Tibial artery (tissue), 4 donors: ENCODE results near the gene UPP1.

Experiments
- DNase-seq, 2 donors: peaks; one replicate each; pipeline ENCODE4 v3.0.0-alpha.2; 2019
- H3K27ac ChIP-seq, 2 donors: fragments of 200-600 bp; sonication (generic) in 1 of 2; 1 replicate in 1 of 2; 2 replicates in 1 of 2; pipeline ENCODE4 v1.5.1; 2018 to 2019; ENCODE audit warnings: mild to moderate bottlenecking in 1 of 2
- H3K27me3 ChIP-seq, 2 donors: fragments of 200-600 bp; sonication (generic) in 1 of 2; one replicate each; pipeline versions ENCODE4 v1.5.1 to v1.6.0; 2016 to 2019
- H3K36me3 ChIP-seq, 3 donors: fragments of 200-600 bp; sonication (generic) in 2 of 3; one replicate each; pipeline ENCODE4 v1.5.1; 2016 to 2019; ENCODE audit warnings: mild to moderate bottlenecking in 2 of 3
- H3K4me1 ChIP-seq, 4 donors: fragments of 200-600 bp; sonication (generic) in 2 of 4; 1 replicate in 3 of 4; 2 replicates in 1 of 4; pipeline ENCODE4 v1.5.1; 2016 to 2019
- H3K4me3 ChIP-seq, 2 donors: fragments of 200-600 bp; sonication (generic) in 1 of 2; 1 replicate in 1 of 2; 2 replicates in 1 of 2; pipeline ENCODE4 v1.5.1; 2018 to 2019; ENCODE audit warnings: mild to moderate bottlenecking in 2 of 2
- H3K9me3 ChIP-seq, 3 donors: fragments of 200-600 bp; sonication (generic) in 1 of 3; one replicate each; pipeline ENCODE4 v1.5.1; 2016 to 2019
- CTCF ChIP-seq, 2 experiments: fragments of 200-600 bp in 1 of 2; fragments of 450-650 bp in 1 of 2; IDR thresholded peaks; one replicate each; pipeline ENCODE4 v1.5.1; 2017 to 2019; ENCODE audit warnings: antibody characterized with exemption in 2 of 2, mild to moderate bottlenecking in 1 of 2, moderate library complexity in 1 of 2
- intact Hi-C: fragments of 100-400 bp; cut with DNase I; formaldehyde crosslinking; loops from one replicate; pipeline ENCODE4 v1.15.0; 2023; ENCODE audit warnings: low total_unique reads

UPP1 gene

GRCh38 chr7:48126037-48126436 is 37.0 kb downstream of the UPP1 start:
- Histone ChIP-seq H3K9me3 (no peaks in the 10 kb centered on the region), H3K4me3 (no peak overlapping the region), H3K27me3 (no peaks in the 10 kb centered on the region), H3K4me1 (no peaks in the 10 kb centered on the region), H3K36me3 (no peaks in the 10 kb centered on the region), H3K27ac (no peak overlapping the region)
- intact Hi-C loops, result no loop called here
- no peak for DNase-seq
- no peak for TF ChIP-seq CTCF (IDR thresholded peaks at IDR 0.05)

GRCh38 chr7:48130658-48131108 is 41.6 kb downstream of the UPP1 start:
- TF ChIP-seq CTCF (IDR thresholded peaks at IDR 0.05), result no peak
- Histone ChIP-seq H3K4me3 (no peak overlapping the region), H3K27me3 (no peaks in the 10 kb centered on the region), H3K9me3 (no peaks in the 10 kb centered on the region), H3K36me3 (no peaks in the 10 kb centered on the region), H3K27ac (no peak overlapping the region), H3K4me1 (no peaks in the 10 kb centered on the region)
- intact Hi-C loops, result no loop called here
- DNase-seq, result no peak

- intact Hi-C loops, result no loop called here
- H3K27ac ChIP-seq, result no peak overlapping the region
- no peaks in the 10 kb centered on the region for H3K9me3 ChIP-seq
- no peak for DNase-seq
- no peaks in the 10 kb centered on the region for H3K27me3 ChIP-seq
- no peak for TF ChIP-seq CTCF (IDR thresholded peaks at IDR 0.05)
- H3K4me1 ChIP-seq, result no peaks in the 10 kb centered on the region
- no peak overlapping the region for H3K4me3 ChIP-seq
- no peaks in the 10 kb centered on the region for H3K36me3 ChIP-seq
Measured at GRCh38 chr7:48132792-48133191, 43.7 kb downstream of the UPP1 start.

GRCh38 chr7:48139459-48139858 is 50.4 kb downstream of the UPP1 start:
- no peak overlapping the region for H3K4me3 ChIP-seq
- TF ChIP-seq CTCF (IDR thresholded peaks at IDR 0.05), result no peak
- no peak for DNase-seq

GRCh38 chr7:48140001-48140681 is 51.1 kb downstream of the UPP1 start:
- no peak for DNase-seq
- H3K27me3 ChIP-seq, result no peaks in the 10 kb centered on the region
- H3K36me3 ChIP-seq, result no peaks in the 10 kb centered on the region
- H3K4me1 ChIP-seq, result no peaks in the 10 kb centered on the region
- no peak overlapping the region for H3K27ac ChIP-seq
- no peaks in the 10 kb centered on the region for H3K9me3 ChIP-seq
- H3K4me3 ChIP-seq, result no peak overlapping the region
- TF ChIP-seq CTCF (IDR thresholded peaks at IDR 0.05), result no peak
- intact Hi-C loops, result no loop called here

More at GRCh38 chr7:48139459-48139858, 50.4 kb downstream of the UPP1 start:
- intact Hi-C loops, result no loop called here
- Histone ChIP-seq H3K36me3 (no peaks in the 10 kb centered on the region), H3K9me3 (no peaks in the 10 kb centered on the region), H3K27ac (no peak overlapping the region), H3K27me3 (no peaks in the 10 kb centered on the region), H3K4me1 (no peaks in the 10 kb centered on the region)

- H3K27ac ChIP-seq, result no peak overlapping the region
- no peaks in the 10 kb centered on the region for H3K9me3 ChIP-seq
- H3K4me1 ChIP-seq, result no peaks in the 10 kb centered on the region
- H3K27me3 ChIP-seq, result no peaks in the 10 kb centered on the region
- H3K4me3 ChIP-seq, result no peak overlapping the region
- intact Hi-C loops, result no loop called here
- H3K36me3 ChIP-seq, result no peaks in the 10 kb centered on the region
- DNase-seq, result no peak
- no peak for TF ChIP-seq CTCF (IDR thresholded peaks at IDR 0.05)
Measured at GRCh38 chr7:48141521-48141920, 52.5 kb downstream of the UPP1 start.
